Astrocyte of the spinal cord (primary cell): Measurements from ENCODE around the gene SOCS1.

ENCODE experiments used
- DNase-seq: peaks from one replicate; pipeline ENCODE4 v3.0.0; 2011; ENCODE audit warnings: low read depth, low spot score
- H3K4me3 ChIP-seq: 2 replicates; pipeline ENCODE4 v1.5.1; 2011; ENCODE audit warnings: low read depth, mild to moderate bottlenecking, low read length, moderate library complexity
- in situ Hi-C: cut with HindIII; loops from 2 replicates; pipeline ENCODE4 v1.10.0; 2017; ENCODE audit warnings: low sequenced_read_pairs
- TF ChIP-seq, protein P1 (sequence below): IDR thresholded peaks from 2 replicates; pipeline ENCODE4 v1.5.1; 2012; ENCODE audit warnings: low read depth, mild to moderate bottlenecking, low read length, inconsistent platforms

Gene SOCS1

GRCh38 chr16:11254913-11255736 lies 879 bp downstream of the SOCS1 start:
- TF ChIP-seq, protein P1, sequence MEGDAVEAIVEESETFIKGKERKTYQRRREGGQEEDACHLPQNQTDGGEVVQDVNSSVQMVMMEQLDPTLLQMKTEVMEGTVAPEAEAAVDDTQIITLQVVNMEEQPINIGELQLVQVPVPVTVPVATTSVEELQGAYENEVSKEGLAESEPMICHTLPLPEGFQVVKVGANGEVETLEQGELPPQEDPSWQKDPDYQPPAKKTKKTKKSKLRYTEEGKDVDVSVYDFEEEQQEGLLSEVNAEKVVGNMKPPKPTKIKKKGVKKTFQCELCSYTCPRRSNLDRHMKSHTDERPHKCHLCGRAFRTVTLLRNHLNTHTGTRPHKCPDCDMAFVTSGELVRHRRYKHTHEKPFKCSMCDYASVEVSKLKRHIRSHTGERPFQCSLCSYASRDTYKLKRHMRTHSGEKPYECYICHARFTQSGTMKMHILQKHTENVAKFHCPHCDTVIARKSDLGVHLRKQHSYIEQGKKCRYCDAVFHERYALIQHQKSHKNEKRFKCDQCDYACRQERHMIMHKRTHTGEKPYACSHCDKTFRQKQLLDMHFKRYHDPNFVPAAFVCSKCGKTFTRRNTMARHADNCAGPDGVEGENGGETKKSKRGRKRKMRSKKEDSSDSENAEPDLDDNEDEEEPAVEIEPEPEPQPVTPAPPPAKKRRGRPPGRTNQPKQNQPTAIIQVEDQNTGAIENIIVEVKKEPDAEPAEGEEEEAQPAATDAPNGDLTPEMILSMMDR: no peak
- peak overlapping the region; percentile 56 for H3K4me3 ChIP-seq
- in situ Hi-C loops: no loop called here
- peak; percentile 48 for DNase-seq

DNA sequence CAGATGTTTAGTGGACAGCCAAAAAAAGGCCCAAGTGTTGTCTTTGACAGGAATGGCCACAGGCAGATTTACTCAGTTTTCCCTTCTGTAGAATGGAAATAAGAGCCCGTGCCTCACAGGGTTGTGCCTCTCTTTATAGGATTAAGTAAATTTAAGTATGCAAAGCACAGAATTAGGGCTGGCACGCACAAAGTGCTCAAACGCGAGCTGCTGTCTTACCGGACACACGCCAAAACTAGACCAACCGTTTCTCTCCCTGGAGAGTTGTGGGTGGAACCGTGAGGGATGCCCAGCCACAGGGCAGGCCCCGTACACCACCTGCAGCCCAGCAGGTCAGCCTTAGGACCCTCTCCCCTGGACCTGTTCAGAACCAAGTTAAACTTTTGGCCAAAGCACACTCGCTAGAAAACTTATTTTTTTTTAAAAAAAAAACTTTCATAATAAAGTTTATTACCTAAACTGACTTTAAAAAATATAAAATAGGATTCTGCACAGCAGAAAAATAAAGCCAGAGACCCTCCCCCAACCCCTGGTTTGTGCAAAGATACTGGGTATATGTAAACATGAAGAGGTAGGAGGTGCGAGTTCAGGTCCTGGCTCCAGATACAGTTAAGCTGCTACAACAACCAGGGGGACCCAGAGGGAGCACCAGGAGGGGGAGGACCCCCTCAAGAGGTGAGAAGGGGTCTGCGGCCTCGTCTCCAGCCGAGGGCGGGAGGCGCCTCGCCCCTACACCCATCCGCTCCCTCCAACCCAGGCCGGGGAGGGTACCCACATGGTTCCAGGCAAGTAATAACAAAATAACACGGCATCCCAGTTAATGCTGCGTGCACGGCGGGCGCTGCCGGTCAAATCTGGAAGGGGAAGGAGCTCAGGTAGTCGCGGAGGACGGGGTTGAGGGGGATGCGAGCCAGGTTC lies 1.8 kb downstream of the SOCS1 start:
- in situ Hi-C loops: no loop called here
- DNase-seq: no peak
- H3K4me3 ChIP-seq: peak overlapping the region; percentile 56
- TF ChIP-seq, protein P1: no peak

- TF ChIP-seq, protein P1: no peak
- peak overlapping the region; percentile 56 for H3K4me3 ChIP-seq
- in situ Hi-C loops: no loop called here
- DNase-seq: peak; percentile 22
These were observed 2.7 kb downstream of the SOCS1 start for GRCh38 chr16:11253009-11253994.

DNA sequence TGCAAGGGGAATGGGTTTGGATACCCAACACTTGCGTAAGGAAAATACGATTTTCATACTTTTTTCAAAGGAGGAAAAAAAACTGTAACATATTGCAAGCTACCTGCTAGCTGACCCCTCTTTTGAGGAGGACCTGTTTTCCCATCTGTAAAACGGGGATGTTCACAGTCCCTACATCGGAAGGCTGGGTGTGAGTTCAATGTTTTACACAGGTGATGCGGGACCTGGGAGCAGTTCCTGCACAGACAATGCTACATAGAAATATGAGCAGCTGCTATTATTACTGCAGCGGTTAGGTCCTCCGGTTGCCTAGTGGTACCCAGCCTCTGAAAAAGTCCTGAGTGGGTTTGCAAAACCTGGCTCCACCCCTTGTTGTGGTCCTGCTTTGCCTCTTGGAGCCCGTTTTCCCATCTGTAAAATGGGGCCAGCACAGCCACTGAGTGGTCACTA lies 3.5 kb downstream of the SOCS1 start:
- in situ Hi-C loops: no loop called here
- H3K4me3 ChIP-seq: no peak overlapping the region
- TF ChIP-seq, protein P1: no peak
- no peak for DNase-seq

DNA sequence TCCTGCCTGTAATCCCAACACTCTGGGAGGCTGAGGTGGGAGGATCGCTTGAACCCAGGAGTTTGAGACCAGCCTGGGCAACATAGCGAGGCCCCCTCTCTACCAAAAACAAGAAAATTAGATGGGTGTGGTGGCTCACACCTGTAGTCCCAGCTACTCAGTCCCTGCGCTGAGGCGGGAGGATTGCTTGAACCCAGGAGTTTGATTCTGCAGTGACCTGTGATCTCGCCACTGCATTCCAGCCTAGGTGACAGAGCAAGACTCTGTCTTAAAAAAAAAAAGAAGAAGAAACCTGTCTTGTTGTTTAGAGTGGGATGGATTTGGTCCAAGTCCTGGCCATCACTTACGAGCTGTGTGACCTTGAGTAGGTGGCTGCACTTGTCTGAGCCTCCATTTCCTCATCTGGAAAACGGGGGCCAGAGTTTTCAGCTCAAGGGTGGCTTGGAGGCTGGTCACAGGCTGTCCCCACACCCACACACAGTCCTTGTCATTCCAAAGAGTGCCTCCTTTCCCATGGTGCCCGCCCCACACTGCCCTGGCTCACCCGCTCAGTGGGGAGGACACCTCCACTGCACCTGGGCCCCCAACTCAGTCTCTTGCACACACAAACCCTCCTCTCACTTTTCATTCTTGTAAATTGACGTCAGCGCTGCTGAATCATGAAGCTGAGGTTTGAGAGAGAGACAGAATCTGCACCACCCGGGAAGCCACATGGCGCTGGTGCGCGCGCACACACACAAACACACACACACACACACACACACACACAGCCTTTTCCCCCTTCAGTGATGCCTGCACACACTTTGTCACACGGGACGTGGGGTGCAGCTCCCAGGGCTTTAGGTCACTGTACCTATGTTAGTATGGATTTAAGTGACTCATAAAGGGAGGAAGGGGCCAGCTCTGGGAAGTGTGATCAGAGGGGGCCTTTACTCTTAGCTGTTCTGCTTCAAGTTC lies 4.2 kb downstream of the SOCS1 start:
- TF ChIP-seq, protein P1: no peak
- H3K4me3 ChIP-seq: no peak overlapping the region
- peak; percentile 79 for DNase-seq
- in situ Hi-C loops: no loop called here
